KMS-11 (cell line): Measurements from ENCODE around the gene IL31RA.

Experiments used
- H2AFZ ChIP-seq: fragments of 200-600 bp; sonication (generic); 2 replicates; pipeline ENCODE4 v1.6.1; 2016; ENCODE audit warnings: antibody characterized with exemption, mixed run types, low read depth
- H3K27ac ChIP-seq: fragments of 200-600 bp; sonication (generic); 2 replicates; pipeline ENCODE4 v1.6.1; 2016; ENCODE audit warnings: mild to moderate bottlenecking, mixed run types
- H3K27me3 ChIP-seq: fragments of 200-600 bp; sonication (generic); 2 replicates; pipeline ENCODE4 v1.6.1; 2017; ENCODE audit warnings: mild to moderate bottlenecking, low read depth, mixed run types, moderate library complexity; ENCODE audit not compliant: insufficient read depth
- H3K36me3 ChIP-seq: fragments of 200-600 bp; sonication (generic); 2 replicates; pipeline ENCODE4 v1.6.1; 2017; ENCODE audit warnings: mild to moderate bottlenecking, mixed run types; ENCODE audit not compliant: insufficient read depth
- H3K4me1 ChIP-seq: fragments of 200-600 bp; sonication (generic); 2 replicates; pipeline ENCODE4 v1.6.1; 2016; ENCODE audit warnings: mild to moderate bottlenecking, low read depth, mixed run types; ENCODE audit not compliant: poor library complexity, severe bottlenecking
- H3K4me2 ChIP-seq: fragments of 200-600 bp; sonication (generic); 2 replicates; pipeline ENCODE4 v1.7.0; 2016; ENCODE audit warnings: mild to moderate bottlenecking, mixed run types
- H3K4me3 ChIP-seq: fragments of 200-600 bp; sonication (generic); IDR thresholded peaks from 2 replicates; pipeline ENCODE4 v1.6.1; 2017; ENCODE audit warnings: low read depth, low read length, mixed read lengths; ENCODE audit not compliant: insufficient read depth
- H3K79me2 ChIP-seq: fragments of 200-600 bp; sonication (generic); 2 replicates; pipeline ENCODE4 v1.6.1; 2016; ENCODE audit warnings: low read depth, mixed run types; ENCODE audit not compliant: insufficient read depth
- H3K9ac ChIP-seq: fragments of 200-600 bp; sonication (generic); 2 replicates; pipeline ENCODE4 v1.6.1; 2016; ENCODE audit warnings: mild to moderate bottlenecking, mixed run types
- H4K20me1 ChIP-seq: fragments of 200-600 bp; sonication (generic); 2 replicates; pipeline ENCODE4 v1.6.1; 2016; ENCODE audit warnings: mild to moderate bottlenecking, mixed run types; ENCODE audit not compliant: insufficient read depth
- TF ChIP-seq, protein P1 (sequence below): fragments of 200-600 bp; sonication (generic); conservative IDR thresholded peaks from 2 replicates; pipeline ENCODE4 v1.6.1; 2017; ENCODE audit warnings: low read depth, mild to moderate bottlenecking, antibody characterized with exemption, low read length, moderate library complexity, mixed read lengths

IL31RA gene

DNA sequence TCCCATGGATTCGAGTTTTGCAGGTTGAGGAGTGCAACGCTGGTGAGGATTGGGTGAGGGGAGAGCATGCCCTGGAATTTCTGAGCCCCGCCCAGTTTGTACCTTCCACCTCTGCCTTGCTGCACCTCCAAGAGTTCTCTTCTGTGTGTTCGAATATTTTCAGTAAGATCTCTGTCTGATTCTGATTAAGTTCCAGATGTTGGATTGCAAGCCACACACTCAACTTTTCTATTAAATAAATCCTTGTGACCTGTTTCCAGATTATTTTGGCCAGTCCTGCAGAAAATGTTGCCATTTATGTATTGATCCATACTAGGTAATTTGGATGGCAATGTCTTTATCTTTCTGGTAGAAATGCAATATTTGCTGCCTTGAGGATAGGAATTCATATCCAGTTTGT, 54.1 kb downstream of the IL31RA start:
- Histone ChIP-seq H2AFZ (no peak overlapping the region), H3K4me1 (peaks cover 17% of the 10 kb centered on the region), H3K27ac (no peak overlapping the region), H3K79me2 (no peaks in the 10 kb centered on the region), H3K27me3 (no peaks in the 10 kb centered on the region), H3K4me3 (no peak overlapping the region), H3K4me2 (no peak overlapping the region), H3K36me3 (no peaks in the 10 kb centered on the region), H3K9ac (no peak overlapping the region), H4K20me1 (no peaks in the 10 kb centered on the region)
- TF ChIP-seq, protein P1, sequence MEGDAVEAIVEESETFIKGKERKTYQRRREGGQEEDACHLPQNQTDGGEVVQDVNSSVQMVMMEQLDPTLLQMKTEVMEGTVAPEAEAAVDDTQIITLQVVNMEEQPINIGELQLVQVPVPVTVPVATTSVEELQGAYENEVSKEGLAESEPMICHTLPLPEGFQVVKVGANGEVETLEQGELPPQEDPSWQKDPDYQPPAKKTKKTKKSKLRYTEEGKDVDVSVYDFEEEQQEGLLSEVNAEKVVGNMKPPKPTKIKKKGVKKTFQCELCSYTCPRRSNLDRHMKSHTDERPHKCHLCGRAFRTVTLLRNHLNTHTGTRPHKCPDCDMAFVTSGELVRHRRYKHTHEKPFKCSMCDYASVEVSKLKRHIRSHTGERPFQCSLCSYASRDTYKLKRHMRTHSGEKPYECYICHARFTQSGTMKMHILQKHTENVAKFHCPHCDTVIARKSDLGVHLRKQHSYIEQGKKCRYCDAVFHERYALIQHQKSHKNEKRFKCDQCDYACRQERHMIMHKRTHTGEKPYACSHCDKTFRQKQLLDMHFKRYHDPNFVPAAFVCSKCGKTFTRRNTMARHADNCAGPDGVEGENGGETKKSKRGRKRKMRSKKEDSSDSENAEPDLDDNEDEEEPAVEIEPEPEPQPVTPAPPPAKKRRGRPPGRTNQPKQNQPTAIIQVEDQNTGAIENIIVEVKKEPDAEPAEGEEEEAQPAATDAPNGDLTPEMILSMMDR, result no peak

- H3K4me2 ChIP-seq, result no peak overlapping the region
- H3K27me3 ChIP-seq, result no peaks in the 10 kb centered on the region
- H3K4me3 ChIP-seq, result no peak overlapping the region
- no peak overlapping the region for H3K27ac ChIP-seq
- H3K9ac ChIP-seq, result no peak overlapping the region
- no peaks in the 10 kb centered on the region for H3K79me2 ChIP-seq
- H3K36me3 ChIP-seq, result no peaks in the 10 kb centered on the region
- H4K20me1 ChIP-seq, result no peaks in the 10 kb centered on the region
- H2AFZ ChIP-seq, result no peak overlapping the region
- TF ChIP-seq, protein P1, result no peak
- peaks cover 19% of the 10 kb centered on the region for H3K4me1 ChIP-seq
Observed at GRCh38 chr5:55907927-55908326, 56.8 kb downstream of the IL31RA start.

GRCh38 chr5:55908804-55909203, 57.6 kb downstream of the IL31RA start:
- Histone ChIP-seq H3K4me2 (no peak overlapping the region), H3K27ac (no peak overlapping the region), H4K20me1 (no peaks in the 10 kb centered on the region), H3K9ac (no peak overlapping the region), H3K36me3 (no peaks in the 10 kb centered on the region), H3K4me3 (no peak overlapping the region), H3K27me3 (no peaks in the 10 kb centered on the region), H2AFZ (no peak overlapping the region), H3K79me2 (no peaks in the 10 kb centered on the region), H3K4me1 (peaks cover 10% of the 10 kb centered on the region)
- TF ChIP-seq, protein P1, result no peak

GRCh38 chr5:55911784-55912653, 60.9 kb downstream of the IL31RA start:
- TF ChIP-seq, protein P1, result no peak
- Histone ChIP-seq H3K4me3 (no peak overlapping the region), H3K9ac (no peak overlapping the region)

More at GRCh38 chr5:55911784-55912653, 60.9 kb downstream of the IL31RA start:
- no peaks in the 10 kb centered on the region for H3K27me3 ChIP-seq
- no peak overlapping the region for H2AFZ ChIP-seq
- no peaks in the 10 kb centered on the region for H3K79me2 ChIP-seq
- H3K27ac ChIP-seq, result no peak overlapping the region
- no peak overlapping the region for H3K4me2 ChIP-seq
- H4K20me1 ChIP-seq, result no peaks in the 10 kb centered on the region
- H3K4me1 ChIP-seq, result peaks cover 7% of the 10 kb centered on the region
- no peaks in the 10 kb centered on the region for H3K36me3 ChIP-seq
